Esophagus muscularis mucosa (tissue), 4 donors: ENCODE measurements around the gene LTBP2.

ENCODE experiments used
- EP300 ChIP-seq: sonication (generic); formaldehyde crosslinking; IDR thresholded peaks from one replicate; pipeline ENCODE4 v1.6.1; 2017; ENCODE audit warnings: antibody characterized with exemption
- POLR2A ChIP-seq: fragments of 450-650 bp; IDR thresholded peaks from one replicate; pipeline ENCODE4 v1.6.1; 2017; ENCODE audit warnings: antibody characterized with exemption, moderate library complexity, mild to moderate bottlenecking, low read depth
- TF ChIP-seq, protein P1 (sequence below), 3 experiments: fragments of 200-600 bp in 2 of 3; fragments of 450-650 bp in 1 of 3; sonication (generic) in 2 of 3; IDR thresholded peaks; one replicate each; pipeline ENCODE4 v1.5.1; 2017 to 2019; ENCODE audit warnings: antibody characterized with exemption in 3 of 3, mild to moderate bottlenecking in 2 of 3, moderate library complexity in 1 of 3

DNA sequence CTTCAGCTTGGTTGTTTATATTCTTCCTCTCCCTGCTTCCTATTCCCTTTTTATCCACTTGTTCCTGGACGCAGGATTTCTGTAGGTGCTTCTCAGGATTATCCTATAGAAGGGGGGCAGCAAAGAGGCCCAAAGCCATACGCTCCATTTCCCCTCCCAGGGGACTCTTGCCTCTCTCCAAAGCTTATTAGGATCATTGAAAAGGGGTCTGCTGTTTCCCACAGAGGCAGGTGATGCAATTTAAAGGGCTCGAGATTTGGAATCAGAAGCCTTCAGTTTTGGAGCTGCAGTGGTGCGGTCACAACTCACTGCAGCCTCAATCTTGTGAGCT is 154.5 kb downstream of the LTBP2 start:
- TF ChIP-seq, protein P1, sequence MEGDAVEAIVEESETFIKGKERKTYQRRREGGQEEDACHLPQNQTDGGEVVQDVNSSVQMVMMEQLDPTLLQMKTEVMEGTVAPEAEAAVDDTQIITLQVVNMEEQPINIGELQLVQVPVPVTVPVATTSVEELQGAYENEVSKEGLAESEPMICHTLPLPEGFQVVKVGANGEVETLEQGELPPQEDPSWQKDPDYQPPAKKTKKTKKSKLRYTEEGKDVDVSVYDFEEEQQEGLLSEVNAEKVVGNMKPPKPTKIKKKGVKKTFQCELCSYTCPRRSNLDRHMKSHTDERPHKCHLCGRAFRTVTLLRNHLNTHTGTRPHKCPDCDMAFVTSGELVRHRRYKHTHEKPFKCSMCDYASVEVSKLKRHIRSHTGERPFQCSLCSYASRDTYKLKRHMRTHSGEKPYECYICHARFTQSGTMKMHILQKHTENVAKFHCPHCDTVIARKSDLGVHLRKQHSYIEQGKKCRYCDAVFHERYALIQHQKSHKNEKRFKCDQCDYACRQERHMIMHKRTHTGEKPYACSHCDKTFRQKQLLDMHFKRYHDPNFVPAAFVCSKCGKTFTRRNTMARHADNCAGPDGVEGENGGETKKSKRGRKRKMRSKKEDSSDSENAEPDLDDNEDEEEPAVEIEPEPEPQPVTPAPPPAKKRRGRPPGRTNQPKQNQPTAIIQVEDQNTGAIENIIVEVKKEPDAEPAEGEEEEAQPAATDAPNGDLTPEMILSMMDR (IDR thresholded peaks at IDR 0.05), result no peak
- no peak for TF ChIP-seq POLR2A
- no peak for TF ChIP-seq EP300
